Measurements from ENCODE around the gene RASA3. TPM values are rescaled to one million over a fixed set of nuclear protein-coding genes. Genes with fewer than 3 reads are reported as not detected.

The RASA3 gene
- total RNA-seq, 2 experiments from 2014 or later, result 3.6 to 17.9 TPM

DNA sequence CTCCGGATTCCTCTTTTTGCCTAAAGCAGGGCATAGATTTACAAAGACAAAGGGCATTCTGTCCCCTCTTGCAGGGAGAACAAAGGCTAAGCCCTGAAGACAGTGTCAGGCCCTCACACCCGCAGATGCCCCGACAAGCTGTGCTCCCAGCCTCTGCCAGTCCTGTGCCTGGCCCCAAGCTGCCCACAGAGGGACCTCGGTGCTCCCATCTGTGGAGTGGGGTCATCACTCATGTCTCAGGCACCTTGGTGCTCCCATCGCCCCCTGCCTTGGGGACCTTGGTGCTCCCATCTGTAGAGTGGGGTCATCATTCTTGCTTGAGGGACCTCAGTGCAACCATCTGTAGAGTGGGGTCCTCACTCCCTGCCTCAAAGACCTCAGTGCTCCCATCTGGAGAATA is 182.9 kb downstream of the RASA3 start:
- H4K20me1 ChIP-seq (ENCODE audit: insufficient read depth, low read length), result no peaks in the 10 kb centered on the region
- no peak overlapping the region for H3K4me3 ChIP-seq (ENCODE audit: low read depth, low read length, poor library complexity, severe bottlenecking)
- no peaks in the 10 kb centered on the region for H3K36me3 ChIP-seq (ENCODE audit: insufficient read depth, low read length)
- H3K27ac ChIP-seq (ENCODE audit: low read depth, low read length, poor library complexity, severe bottlenecking), result no peak overlapping the region
- intact Hi-C loops (cut with micrococcal nuclease; ENCODE audit: unreplicated experiment), result no loop called here
- no peak overlapping the region for H3K4me2 ChIP-seq (ENCODE audit: low read length)
- no peaks in the 10 kb centered on the region for H3K79me2 ChIP-seq (ENCODE audit: insufficient read depth, low read depth, low read length)
- no peak for DNase-seq (ENCODE audit: low spot score)
- no peaks in the 10 kb centered on the region for H3K9me2 ChIP-seq (ENCODE audit: insufficient read depth, low read length)
- BruUV-seq (replicated peaks), result no TSS peak
- no peak overlapping the region for H2AFZ ChIP-seq (ENCODE audit: low read length)
- TF ChIP-seq CTCF (conservative IDR thresholded peaks at IDR 0.05; ENCODE audit: low read length), result no peak
- no peak for TF ChIP-seq EZH2phosphoT487 (IDR thresholded peaks at IDR 0.05; ENCODE audit: borderline replicate concordance, low read depth, low read length)
- no peaks in the 10 kb centered on the region for H3K4me1 ChIP-seq (ENCODE audit: insufficient read depth, low read length, poor library complexity, severe bottlenecking)
- H3K9me3 ChIP-seq (ENCODE audit: low read length), result no peaks in the 10 kb centered on the region
- ChIA-PET POLR2A (no interaction called here), CTCF (ENCODE audit: unreplicated experiment) (no interaction called here)

DNA sequence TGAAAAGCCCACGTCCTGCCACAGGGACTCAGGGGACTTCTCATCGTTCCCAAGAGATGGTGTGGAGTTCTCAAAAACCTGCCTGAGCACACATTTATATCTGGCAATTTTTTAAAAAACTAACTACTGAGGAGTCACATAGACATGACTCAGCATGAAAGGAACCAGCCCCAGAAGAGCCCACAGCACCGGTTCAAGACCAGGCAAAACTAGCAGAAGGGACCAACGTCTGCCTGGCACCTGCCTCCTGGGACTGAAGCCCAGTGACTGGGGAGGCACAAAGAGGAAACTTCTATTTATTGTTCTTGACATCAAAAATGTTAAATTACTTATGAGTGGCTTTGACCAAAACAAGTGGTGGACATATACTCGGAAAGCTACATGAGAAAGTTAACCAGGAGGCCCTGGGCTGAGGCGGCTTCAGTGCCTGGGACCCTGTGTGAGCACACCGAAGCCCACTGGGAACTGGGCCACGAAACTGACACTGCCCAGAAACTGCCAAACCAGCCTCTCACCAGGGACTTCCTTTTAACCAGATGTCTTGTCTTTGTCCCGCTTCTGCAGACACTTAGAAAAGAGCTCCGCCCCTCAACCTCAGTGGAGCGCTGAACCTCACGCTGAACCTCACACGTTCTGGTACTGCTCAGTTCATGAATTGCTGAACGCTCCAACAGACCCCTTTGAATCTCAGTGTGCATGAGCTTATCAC is 184.2 kb downstream of the RASA3 start:
- no TSS peak for BruUV-seq (replicated peaks)
- Histone ChIP-seq H3K9me3 (ENCODE audit: low read length) (no peaks in the 10 kb centered on the region), H2AFZ (ENCODE audit: low read length) (0 out of 2 replicates have a peak overlapping the region, but pooled peaks have one; percentile 5), H3K79me2 (ENCODE audit: insufficient read depth, low read depth, low read length) (no peaks in the 10 kb centered on the region), H4K20me1 (ENCODE audit: insufficient read depth, low read length) (no peaks in the 10 kb centered on the region), H3K36me3 (ENCODE audit: insufficient read depth, low read length) (no peaks in the 10 kb centered on the region), H3K9me2 (ENCODE audit: insufficient read depth, low read length) (no peaks in the 10 kb centered on the region), H3K27ac (ENCODE audit: low read depth, low read length, poor library complexity, severe bottlenecking) (no peak overlapping the region), H3K4me2 (ENCODE audit: low read length) (no peak overlapping the region), H3K4me1 (ENCODE audit: insufficient read depth, low read length, poor library complexity, severe bottlenecking) (no peaks in the 10 kb centered on the region), H3K4me3 (ENCODE audit: low read depth, low read length, poor library complexity, severe bottlenecking) (no peak overlapping the region)
- intact Hi-C loops (cut with micrococcal nuclease; ENCODE audit: unreplicated experiment), result no loop called here
- ChIA-PET POLR2A (no interaction called here), CTCF (ENCODE audit: unreplicated experiment) (no interaction called here)
- DNase-seq (ENCODE audit: low spot score), result peak; percentile 23
- TF ChIP-seq EZH2phosphoT487 (IDR thresholded peaks at IDR 0.05; ENCODE audit: borderline replicate concordance, low read depth, low read length) (no peak), CTCF (conservative IDR thresholded peaks at IDR 0.05; ENCODE audit: low read length) (no peak)

DNA sequence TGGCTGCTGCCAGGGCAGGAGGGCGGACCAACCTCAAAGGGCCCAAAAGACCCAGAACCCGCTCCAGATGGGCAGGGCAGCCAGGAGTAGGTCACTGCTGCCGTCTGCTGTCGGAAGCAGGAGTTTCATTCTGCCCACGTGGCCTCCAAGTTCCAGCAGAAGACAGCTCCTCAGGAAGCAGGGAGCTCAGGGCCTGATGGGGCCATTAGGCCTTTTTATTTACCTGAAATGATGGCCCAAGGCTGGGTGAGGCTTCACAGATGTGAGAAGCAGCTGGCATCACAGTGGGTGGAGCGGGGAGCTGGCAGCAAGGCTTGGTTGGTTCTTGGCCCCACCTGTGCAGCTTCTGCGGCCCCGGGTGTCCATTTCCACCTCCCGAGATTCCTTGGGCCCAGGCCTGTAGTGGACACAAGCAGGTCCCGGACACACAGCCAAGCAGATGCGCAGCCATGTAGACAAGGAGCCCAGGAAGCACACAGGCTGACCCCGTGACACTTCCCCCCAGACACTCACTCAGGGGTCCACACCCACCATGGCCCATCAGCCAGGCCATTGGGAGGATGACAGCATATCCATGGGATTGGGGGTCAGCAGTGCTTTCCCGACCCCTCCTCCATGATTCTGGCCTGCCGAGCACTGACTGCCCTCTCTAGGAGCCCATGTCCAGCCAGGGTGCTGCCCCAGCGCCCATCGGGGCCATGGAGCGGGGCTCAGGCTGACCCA is 185.0 kb downstream of the RASA3 start:
- Histone ChIP-seq H3K79me2 (ENCODE audit: insufficient read depth, low read depth, low read length) (no peaks in the 10 kb centered on the region), H2AFZ (ENCODE audit: low read length) (no peak overlapping the region), H3K4me1 (ENCODE audit: insufficient read depth, low read length, poor library complexity, severe bottlenecking) (no peaks in the 10 kb centered on the region), H3K4me3 (ENCODE audit: low read depth, low read length, poor library complexity, severe bottlenecking) (no peak overlapping the region), H3K9me3 (ENCODE audit: low read length) (no peaks in the 10 kb centered on the region), H4K20me1 (ENCODE audit: insufficient read depth, low read length) (no peaks in the 10 kb centered on the region), H3K4me2 (ENCODE audit: low read length) (no peak overlapping the region), H3K9me2 (ENCODE audit: insufficient read depth, low read length) (no peaks in the 10 kb centered on the region), H3K36me3 (ENCODE audit: insufficient read depth, low read length) (no peaks in the 10 kb centered on the region), H3K27ac (ENCODE audit: low read depth, low read length, poor library complexity, severe bottlenecking) (no peak overlapping the region)
- POLR2A ChIA-PET, result no interaction called here
- CTCF ChIA-PET (ENCODE audit: unreplicated experiment), result no interaction called here
- DNase-seq (ENCODE audit: low spot score), result no peak
- intact Hi-C loops (cut with micrococcal nuclease; ENCODE audit: unreplicated experiment), result no loop called here
- TF ChIP-seq CTCF (conservative IDR thresholded peaks at IDR 0.05; ENCODE audit: low read length) (no peak), EZH2phosphoT487 (IDR thresholded peaks at IDR 0.05; ENCODE audit: borderline replicate concordance, low read depth, low read length) (no peak)
- BruUV-seq (replicated peaks), result no TSS peak
